SK-N-SH (cell line): ENCODE data around the gene HIF3A. TPM values are rescaled to one million over a fixed set of nuclear protein-coding genes. Genes with fewer than 3 reads are reported as not detected.

Source experiments
- CTCF ChIA-PET: fragments of 300-600, 350-600 bp; formaldehyde crosslinking; extraction: SDS; loops from one replicate; lab custom pipeline; 2021; lab: Yijun Ruan, JAX
- POLR2A ChIA-PET: fragments of 350-600 bp; sonication (Branson Sonifier 250); formaldehyde crosslinking; extraction: SDS; loops from one replicate; lab custom pipeline; 2020; ENCODE audit warnings: antibody characterized with exemption, inconsistent platforms; lab: Yijun Ruan, JAX
- DNase-seq: peaks from one replicate; pipeline ENCODE4 v3.0.0; 2012
- H2AFZ ChIP-seq: fragments of 200-600 bp; sonication (generic); 2 replicates; pipeline ENCODE4 v1.8.1; 2016; ENCODE audit warnings: antibody characterized with exemption, mild to moderate bottlenecking, low read depth
- H3F3A ChIP-seq: fragments of 200-600 bp; sonication (generic); replicated peaks from 2 replicates; pipeline ENCODE3; 2016; ENCODE audit warnings: antibody characterized with exemption, mild to moderate bottlenecking; ENCODE audit not compliant: insufficient read depth
- H3K27ac ChIP-seq, 2 experiments: fragments of 200-500 bp in 1 of 2; fragments of 200-600 bp in 1 of 2; sonication (Bioruptor generic) in 1 of 2; sonication (generic), shearing (Covaris generic) in 1 of 2; 2 replicates each; pipeline versions ENCODE4 v1.5.1 to v1.6.1; 2014 to 2016; ENCODE audit warnings: low read depth in 2 of 2, inconsistent platforms in 1 of 2, low read length in 1 of 2, mild to moderate bottlenecking in 1 of 2, mixed read lengths in 1 of 2
- H3K27me3 ChIP-seq: fragments of 200-600 bp; sonication (generic), shearing (Covaris generic); 2 replicates; pipeline ENCODE4 v1.6.1; 2016; ENCODE audit warnings: mixed run types; ENCODE audit not compliant: insufficient read depth
- H3K36me3 ChIP-seq, 2 experiments: fragments of 200-500 bp in 1 of 2; fragments of 200-600 bp in 1 of 2; sonication (Bioruptor generic) in 1 of 2; sonication (generic) in 1 of 2; replicated peaks in 1 of 2; 2 replicates each; pipeline versions ENCODE3 to v1.5.1; 2014 to 2016; ENCODE audit warnings: low read length in 1 of 2, mild to moderate bottlenecking in 1 of 2; ENCODE audit not compliant: insufficient read depth in 2 of 2, control insufficient read depth in 1 of 2
- H3K4me1 ChIP-seq, 2 experiments: fragments of 200-500 bp in 1 of 2; fragments of 200-600 bp in 1 of 2; sonication (Bioruptor generic) in 1 of 2; sonication (generic), shearing (Covaris generic) in 1 of 2; 2 replicates each; pipeline versions ENCODE4 v1.5.1 to v1.6.1; 2014 to 2016; ENCODE audit warnings: low read depth in 1 of 2, low read length in 1 of 2, mixed run types in 1 of 2; ENCODE audit not compliant: insufficient read depth in 2 of 2, control insufficient read depth in 1 of 2
- H3K4me2 ChIP-seq: fragments of 200-600 bp; sonication (generic), shearing (Covaris generic); 2 replicates; pipeline ENCODE4 v1.6.1; 2017; ENCODE audit warnings: mixed run types
- H3K4me3 ChIP-seq, 2 experiments: fragments of 200-500 bp in 1 of 2; fragments of 200-600 bp in 1 of 2; sonication (Bioruptor generic) in 1 of 2; sonication (generic), shearing (Covaris generic) in 1 of 2; 2 replicates each; pipeline versions ENCODE4 v1.5.1 to v1.8.1; 2014 to 2016; ENCODE audit warnings: low read depth in 2 of 2, inconsistent platforms in 1 of 2, low read length in 1 of 2, mild to moderate bottlenecking in 1 of 2, mixed read lengths in 1 of 2, moderate library complexity in 1 of 2
- H3K79me2 ChIP-seq: fragments of 200-600 bp; sonication (generic); 2 replicates; pipeline ENCODE4 v1.8.1; 2017; ENCODE audit warnings: mild to moderate bottlenecking; ENCODE audit not compliant: insufficient read depth
- H3K9ac ChIP-seq: fragments of 200-600 bp; sonication (generic); 2 replicates; pipeline ENCODE4 v1.6.1; 2017; ENCODE audit warnings: mixed run types
- H3K9me2 ChIP-seq: fragments of 200-600 bp; sonication (generic); 2 replicates; pipeline ENCODE4 v1.6.1; 2017; ENCODE audit warnings: mixed run types
- H3K9me3 ChIP-seq: fragments of 200-600 bp; sonication (generic); 2 replicates; pipeline ENCODE4 v1.6.1; 2017; ENCODE audit warnings: mixed run types, mild to moderate bottlenecking, moderate library complexity
- H4K20me1 ChIP-seq: fragments of 200-600 bp; sonication (generic); 2 replicates; pipeline ENCODE4 v1.6.1; 2017; ENCODE audit warnings: mild to moderate bottlenecking, mixed run types; ENCODE audit not compliant: insufficient read depth
- EP300 ChIP-seq, 2 experiments: IDR thresholded peaks; 2 replicates each; pipeline versions ENCODE4 v1.4.0 to v1.6.1; 2012; ENCODE audit warnings: borderline replicate concordance in 1 of 2, low read depth in 1 of 2, low read length in 1 of 2
- EZH2phosphoT487 ChIP-seq: fragments of 200-600 bp; sonication (generic); IDR thresholded peaks from 2 replicates; pipeline ENCODE4 v1.6.1; 2017; ENCODE audit warnings: low read depth, mixed run types, mild to moderate bottlenecking, antibody characterized with exemption, moderate library complexity, borderline replicate concordance
- FOXJ3 ChIP-seq: sonication (generic); formaldehyde crosslinking; IDR thresholded peaks from 2 replicates; pipeline ENCODE4 v1.5.1; 2020; ENCODE audit warnings: mild to moderate bottlenecking, missing genetic modification reagents
- FOXM1 ChIP-seq: IDR thresholded peaks from 2 replicates; pipeline ENCODE4 v1.4.0; 2012; ENCODE audit warnings: low read depth, mild to moderate bottlenecking
- IRF3 ChIP-seq: fragments of 150-350 bp; IDR thresholded peaks from 2 replicates; pipeline ENCODE4 v1.6.1; 2016; ENCODE audit warnings: mild to moderate bottlenecking, low read depth, low read length
- JUND ChIP-seq: IDR thresholded peaks from 2 replicates; pipeline ENCODE4 v1.4.0; 2012
- MXI1 ChIP-seq: IDR thresholded peaks from 2 replicates; pipeline ENCODE4 v1.6.1; 2012; ENCODE audit warnings: mild to moderate bottlenecking, low read depth, low read length, improper control_type of control experiment
- NFIC ChIP-seq: IDR thresholded peaks from 2 replicates; pipeline ENCODE4 v1.4.0; 2012; ENCODE audit warnings: borderline replicate concordance
- PBX3 ChIP-seq: IDR thresholded peaks from 2 replicates; pipeline ENCODE4; 2012
- RAD21 ChIP-seq: IDR thresholded peaks from 2 replicates; pipeline ENCODE4 v1.6.1; 2012; ENCODE audit warnings: mild to moderate bottlenecking, low read length
- RCOR1 ChIP-seq: fragments of 150-350 bp; IDR thresholded peaks from 2 replicates; pipeline ENCODE4 v1.6.1; 2017; ENCODE audit warnings: antibody characterized with exemption, low read length
- RFX5 ChIP-seq: IDR thresholded peaks from 2 replicates; pipeline ENCODE4 v1.6.1; 2012; ENCODE audit warnings: mild to moderate bottlenecking, improper control_type of control experiment, low read length
- SIN3A ChIP-seq: IDR thresholded peaks from 2 replicates; pipeline ENCODE4 v1.6.1; 2012; ENCODE audit warnings: low read depth, mild to moderate bottlenecking, low read length, moderate library complexity, borderline replicate concordance
- SMC3 ChIP-seq: IDR thresholded peaks from 2 replicates; pipeline ENCODE4 v1.6.1; 2012; ENCODE audit warnings: low read depth, low read length, improper control_type of control experiment
- TAF1 ChIP-seq: IDR thresholded peaks from 2 replicates; pipeline ENCODE4 v1.6.1; 2012; ENCODE audit warnings: low read depth, mild to moderate bottlenecking, low read length, moderate library complexity, borderline replicate concordance
- TEAD4 ChIP-seq: IDR thresholded peaks from 2 replicates; pipeline ENCODE4 v1.4.0; 2012; ENCODE audit warnings: mild to moderate bottlenecking, borderline replicate concordance; ENCODE audit not compliant: insufficient read depth
- USF2 ChIP-seq: fragments of 150-350 bp; IDR thresholded peaks from 2 replicates; pipeline ENCODE4 v1.6.1; 2017; ENCODE audit warnings: antibody characterized with exemption, low read length, low read depth, borderline replicate concordance
- ZBTB33 ChIP-seq: IDR thresholded peaks from 2 replicates; pipeline ENCODE4 v1.4.0; 2012; ENCODE audit warnings: low read depth, borderline replicate concordance
- WGBS: methylation state at CpG from one replicate; pipeline ENCODE4 v1.1.6; 2017; ENCODE audit warnings: low lambda C conversion rate; 5-methylcytosine and 5-hydroxymethylcytosine counted together
- polyA plus RNA-seq, 3 experiments: library from polyadenylated mRNA; depleted of rRNA; stranded (reverse); fragments of >200 nt; gene quantifications; 2 replicates each; pipeline ENCODE4 v1.2.3, GENCODE V29; 2012
- TF ChIP-seq, protein P1 (sequence below): IDR thresholded peaks from 2 replicates; pipeline ENCODE4 v1.4.0; 2012; ENCODE audit warnings: low read depth, borderline replicate concordance

Gene HIF3A
- polyA plus RNA-seq, 1 of the 3 experiments (the other 2 are of a cell fraction), result 0.92 TPM

DNA sequence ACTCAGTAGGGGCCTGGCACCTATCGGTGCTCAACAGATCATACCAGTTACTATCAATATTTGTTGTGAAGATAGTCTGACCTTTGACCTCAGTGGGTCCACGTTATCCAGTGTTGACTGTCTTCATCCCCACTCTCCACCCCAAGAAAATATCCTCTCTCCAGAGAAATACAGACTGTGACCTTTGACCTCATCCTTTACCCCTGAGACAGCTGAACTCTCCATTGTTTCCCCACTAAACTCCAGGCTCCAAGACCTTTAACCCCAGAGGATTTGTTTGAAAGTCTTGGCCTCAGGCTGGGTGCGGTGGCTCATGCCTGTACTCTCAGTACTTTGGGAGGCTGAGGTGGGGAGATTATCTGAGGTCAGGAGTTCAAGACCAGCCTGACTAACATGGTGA lies 27.4 kb downstream of the HIF3A start:
- no peaks in the 10 kb centered on the region for H3F3A ChIP-seq
- DNase-seq, result no peak
- H3K27me3 ChIP-seq, result no peaks in the 10 kb centered on the region
- WGBS, result 74% methylated on average over 3 of the region's 3 CpGs
- H3K27ac ChIP-seq, result no peak overlapping the region
- H3K9ac ChIP-seq, result no peak overlapping the region
- no peaks in the 10 kb centered on the region for H3K36me3 ChIP-seq
- no peaks in the 10 kb centered on the region for H4K20me1 ChIP-seq
- peaks cover 4% of the 10 kb centered on the region for H3K9me3 ChIP-seq
- no peaks in the 10 kb centered on the region for H3K9me2 ChIP-seq
- no peaks in the 10 kb centered on the region for H3K4me1 ChIP-seq
- no peak overlapping the region for H2AFZ ChIP-seq
- no peak overlapping the region for H3K4me3 ChIP-seq
- ChIA-PET CTCF (no interaction called here), POLR2A (no interaction called here)
- no peak for TF ChIP-seq EZH2phosphoT487
- TF ChIP-seq TAF1, result no peak
- no peak for TF ChIP-seq RCOR1
- TF ChIP-seq TEAD4, result no peak
- no peak for TF ChIP-seq IRF3
- no peak for TF ChIP-seq MXI1
- TF ChIP-seq USF2, result no peak
- TF ChIP-seq FOXJ3 (CRISPR knock-in tag), result no peak
- no peak for TF ChIP-seq JUND
- TF ChIP-seq NFIC, result no peak
- TF ChIP-seq FOXM1, result no peak
- no peak for TF ChIP-seq ZBTB33
- TF ChIP-seq, protein P1, sequence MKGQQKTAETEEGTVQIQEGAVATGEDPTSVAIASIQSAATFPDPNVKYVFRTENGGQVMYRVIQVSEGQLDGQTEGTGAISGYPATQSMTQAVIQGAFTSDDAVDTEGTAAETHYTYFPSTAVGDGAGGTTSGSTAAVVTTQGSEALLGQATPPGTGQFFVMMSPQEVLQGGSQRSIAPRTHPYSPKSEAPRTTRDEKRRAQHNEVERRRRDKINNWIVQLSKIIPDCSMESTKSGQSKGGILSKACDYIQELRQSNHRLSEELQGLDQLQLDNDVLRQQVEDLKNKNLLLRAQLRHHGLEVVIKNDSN, result no peak
- TF ChIP-seq SIN3A, result no peak
- TF ChIP-seq RFX5, result no peak
- no peak for TF ChIP-seq PBX3
- no peak for TF ChIP-seq RAD21
- TF ChIP-seq EP300 (IDR thresholded peaks at IDR 0.05; ENCODE audit: borderline replicate concordance in 1 of 2, low read depth in 1 of 2, low read length in 1 of 2), result no peak
- no peak for TF ChIP-seq SMC3
- no peak overlapping the region for H3K4me2 ChIP-seq
- no peaks in the 10 kb centered on the region for H3K79me2 ChIP-seq
